HUES48 (cell line): ENCODE results near the gene HNRNPA3.
"Not testable (repeated sequence)": the region's sequence is repeated elsewhere in the genome, so short reads cannot be mapped to it uniquely, and the experiment has no call there.

Experiments used
- H3K27ac ChIP-seq: one replicate; pipeline ENCODE4 v1.7.0; 2013; ENCODE audit warnings: low read depth, low read length, inconsistent platforms
- H3K27me3 ChIP-seq: 2 replicates; pipeline ENCODE4 v1.6.1; 2013; ENCODE audit warnings: mild to moderate bottlenecking, low read length; ENCODE audit not compliant: control insufficient read depth, insufficient read depth
- H3K36me3 ChIP-seq: 2 replicates; pipeline ENCODE4 v1.6.1; 2013; ENCODE audit warnings: low read length; ENCODE audit not compliant: control insufficient read depth, insufficient read depth
- H3K4me1 ChIP-seq: 2 replicates; pipeline ENCODE4 v1.6.1; 2013; ENCODE audit warnings: mild to moderate bottlenecking, low read length; ENCODE audit not compliant: control insufficient read depth, insufficient read depth
- H3K4me3 ChIP-seq: 2 replicates; pipeline ENCODE4 v1.5.1; 2013; ENCODE audit warnings: mild to moderate bottlenecking, low read depth, low read length
- H3K9ac ChIP-seq: 2 replicates; pipeline ENCODE4 v1.6.1; 2013; ENCODE audit warnings: mild to moderate bottlenecking, low read depth, low read length, moderate library complexity
- H3K9me3 ChIP-seq: 2 replicates; pipeline ENCODE4 v1.6.1; 2013; ENCODE audit warnings: low read length; ENCODE audit not compliant: control insufficient read depth, insufficient read depth

The HNRNPA3 gene

DNA sequence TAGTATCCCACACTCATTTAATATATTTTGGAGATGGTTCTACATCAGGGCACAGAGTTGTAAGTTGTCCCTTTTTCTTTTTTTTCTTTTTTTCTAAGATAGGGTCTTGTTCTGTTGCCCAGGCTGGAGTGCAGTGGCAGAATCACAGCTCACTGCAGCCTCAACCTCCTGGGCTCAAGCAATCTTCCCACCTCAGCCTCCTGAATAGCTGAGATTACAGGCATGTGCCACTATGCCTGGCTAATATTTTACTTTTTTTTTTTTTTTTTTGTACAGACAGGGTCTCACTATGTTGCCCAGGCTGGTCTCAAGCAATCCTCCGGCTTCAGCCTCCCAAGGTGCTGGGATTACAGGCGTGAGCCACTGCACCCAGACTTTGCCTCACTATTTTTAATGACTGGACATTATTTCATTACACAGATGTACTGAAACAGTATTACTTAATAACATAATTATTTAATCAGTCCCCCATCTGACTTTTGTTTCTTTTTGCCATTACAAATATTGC is 34.0 kb downstream of the HNRNPA3 start:
- not testable (repeated sequence) for H3K27ac ChIP-seq, H3K36me3 ChIP-seq, H3K27me3 ChIP-seq, H3K4me3 ChIP-seq, H3K9me3 ChIP-seq, H3K9ac ChIP-seq
- peaks cover 34% of the 10 kb centered on the region for H3K4me1 ChIP-seq

DNA sequence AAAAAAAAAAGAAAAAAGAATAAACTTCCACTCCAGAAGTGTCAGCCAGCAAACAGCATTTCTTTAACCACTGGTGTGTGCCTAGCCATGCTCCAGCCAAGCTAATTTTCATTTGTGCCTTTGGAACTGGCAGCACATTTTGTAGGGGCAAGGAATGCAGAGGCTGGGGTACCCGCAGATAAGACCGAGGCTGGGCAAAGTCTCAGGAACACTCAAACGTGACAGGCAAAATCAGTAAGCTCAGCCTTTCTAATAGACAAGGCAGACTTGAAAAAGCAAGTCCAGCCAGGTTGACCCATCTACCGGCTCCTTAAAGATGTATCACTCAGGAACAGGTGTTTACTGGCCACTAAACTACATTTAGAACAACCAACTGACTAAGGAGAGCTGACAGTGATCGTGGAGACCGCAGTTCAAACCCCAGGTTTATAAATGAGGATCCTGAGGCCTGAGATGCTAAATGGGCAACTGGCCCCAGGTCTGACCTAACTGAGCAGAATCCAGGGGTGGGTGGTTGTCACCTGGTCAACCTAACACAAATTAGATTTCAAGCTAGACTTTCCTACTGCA is 35.2 kb downstream of the HNRNPA3 start:
- H3K36me3 ChIP-seq, result no peaks in the 10 kb centered on the region
- no peak overlapping the region for H3K4me3 ChIP-seq
- no peak overlapping the region for H3K9ac ChIP-seq
- no peaks in the 10 kb centered on the region for H3K27me3 ChIP-seq
- H3K4me1 ChIP-seq, result peaks cover 22% of the 10 kb centered on the region
- H3K9me3 ChIP-seq, result no peaks in the 10 kb centered on the region
- no peak overlapping the region for H3K27ac ChIP-seq

DNA sequence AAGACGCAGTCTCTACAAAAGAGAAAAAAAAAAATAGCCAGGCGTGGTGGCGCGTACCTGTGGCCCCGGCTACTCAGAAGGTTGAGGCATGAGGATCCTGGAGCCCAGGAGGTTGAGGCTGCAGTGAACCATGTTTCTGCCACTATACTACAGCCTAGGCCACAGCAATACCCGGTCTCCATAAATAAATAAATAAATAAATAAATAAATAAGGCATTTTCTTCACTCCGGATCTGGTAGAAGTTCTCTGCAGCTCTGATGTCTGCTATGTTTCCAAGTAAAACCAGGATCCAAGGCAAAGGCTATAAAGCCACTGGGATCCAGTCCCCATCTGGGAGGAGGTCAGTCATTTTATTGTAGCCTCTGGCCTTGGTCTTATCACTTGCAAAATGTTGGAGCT is 36.4 kb downstream of the HNRNPA3 start:
- H3K27ac ChIP-seq, result no peak overlapping the region
- H3K36me3 ChIP-seq, result peaks cover 4% of the 10 kb centered on the region; the same call in 1 of the 2 replicates
- no peak overlapping the region for H3K4me3 ChIP-seq
- no peaks in the 10 kb centered on the region for H3K9me3 ChIP-seq
- no peaks in the 10 kb centered on the region for H3K27me3 ChIP-seq
- H3K9ac ChIP-seq, result no peak overlapping the region
- peaks cover 27% of the 10 kb centered on the region for H3K4me1 ChIP-seq

DNA sequence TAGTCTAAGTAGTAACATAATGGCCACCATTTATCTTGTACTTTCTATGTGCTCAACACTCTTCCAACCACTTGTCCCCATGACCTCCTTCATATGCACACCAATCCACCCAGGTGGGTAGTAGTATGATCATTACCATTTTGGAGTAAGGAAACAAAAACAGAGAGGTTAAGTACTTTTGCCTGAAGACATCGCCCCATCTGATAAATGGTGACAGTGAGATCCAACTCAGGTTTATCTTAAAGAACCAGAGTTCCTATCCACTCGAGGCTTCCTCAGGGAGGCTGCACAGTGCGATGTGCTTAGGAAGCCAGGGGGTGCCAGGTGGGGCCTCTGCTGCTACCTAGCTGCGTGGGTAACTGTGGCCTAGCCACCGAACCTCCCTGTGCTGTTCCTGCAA is 37.9 kb downstream of the HNRNPA3 start:
- Histone ChIP-seq H3K4me1 (peaks cover 30% of the 10 kb centered on the region), H3K9ac (no peak overlapping the region), H3K27ac (no peak overlapping the region), H3K9me3 (no peaks in the 10 kb centered on the region), H3K27me3 (no peaks in the 10 kb centered on the region), H3K4me3 (no peak overlapping the region), H3K36me3 (peaks cover 5% of the 10 kb centered on the region; the same call in 1 of the 2 replicates)

DNA sequence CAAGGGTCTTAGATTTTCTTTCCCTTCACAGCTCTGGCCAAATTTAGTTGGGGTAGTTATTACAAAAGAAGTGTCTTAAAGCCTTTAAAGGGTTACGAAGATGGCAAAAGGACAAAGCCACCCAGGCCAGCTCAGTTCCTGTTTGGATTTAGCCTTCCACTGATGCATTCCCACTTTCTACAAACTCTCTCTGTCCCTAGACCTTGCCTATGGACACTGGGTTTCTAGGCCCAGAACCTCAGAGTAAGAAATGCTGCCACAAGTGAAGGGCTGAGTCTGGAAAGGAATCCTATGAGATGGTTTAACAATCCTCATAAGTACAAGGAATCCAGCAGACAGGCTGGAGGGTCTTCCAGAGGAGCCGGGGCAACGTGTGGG is 38.6 kb downstream of the HNRNPA3 start:
- H3K4me3 ChIP-seq, result no peak overlapping the region
- H3K27me3 ChIP-seq, result no peaks in the 10 kb centered on the region
- H3K27ac ChIP-seq, result no peak overlapping the region
- peaks cover 5% of the 10 kb centered on the region; the same call in 1 of the 2 replicates for H3K36me3 ChIP-seq
- no peaks in the 10 kb centered on the region for H3K9me3 ChIP-seq
- peaks cover 32% of the 10 kb centered on the region for H3K4me1 ChIP-seq
- H3K9ac ChIP-seq, result no peak overlapping the region

DNA sequence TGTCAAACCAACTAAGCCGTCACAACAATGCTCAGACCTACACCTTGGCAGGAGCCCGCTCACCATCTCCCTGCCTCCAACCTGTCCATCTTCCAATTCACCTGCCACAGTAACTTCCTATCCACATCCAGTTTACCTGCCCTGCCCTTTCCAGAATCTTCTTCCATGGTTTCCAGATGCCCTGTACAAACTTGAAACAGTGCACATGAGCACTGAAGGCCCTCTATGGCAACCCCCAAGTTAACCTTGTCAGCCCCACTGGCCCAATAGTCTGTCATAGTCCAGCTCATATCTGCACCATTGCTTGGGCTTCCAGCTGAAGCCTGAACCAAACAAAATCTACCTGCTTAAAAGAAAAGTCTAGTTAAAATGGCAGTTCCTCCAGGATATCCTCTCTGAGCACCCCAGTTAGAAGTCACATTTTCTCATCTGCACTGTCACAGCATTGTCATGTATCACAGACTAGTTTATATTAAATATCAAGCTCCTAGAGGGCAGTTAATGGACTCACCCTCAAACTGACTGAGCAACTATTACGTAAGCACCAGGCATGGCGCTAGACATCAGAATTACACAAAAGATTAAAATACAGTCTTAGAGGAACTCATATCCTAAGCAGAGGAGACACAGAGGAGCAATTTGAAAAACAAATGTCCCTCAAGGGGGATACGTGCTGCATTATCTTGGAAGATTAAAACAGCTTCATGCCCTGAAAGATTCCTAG is 40.4 kb downstream of the HNRNPA3 start:
- H3K27ac ChIP-seq, result no peak overlapping the region
- no peaks in the 10 kb centered on the region for H3K27me3 ChIP-seq
- H3K4me3 ChIP-seq, result no peak overlapping the region
- peaks cover 5% of the 10 kb centered on the region for H3K9me3 ChIP-seq
- peaks cover 5% of the 10 kb centered on the region; the same call in 1 of the 2 replicates for H3K36me3 ChIP-seq
- peaks cover 41% of the 10 kb centered on the region for H3K4me1 ChIP-seq
- H3K9ac ChIP-seq, result no peak overlapping the region

DNA sequence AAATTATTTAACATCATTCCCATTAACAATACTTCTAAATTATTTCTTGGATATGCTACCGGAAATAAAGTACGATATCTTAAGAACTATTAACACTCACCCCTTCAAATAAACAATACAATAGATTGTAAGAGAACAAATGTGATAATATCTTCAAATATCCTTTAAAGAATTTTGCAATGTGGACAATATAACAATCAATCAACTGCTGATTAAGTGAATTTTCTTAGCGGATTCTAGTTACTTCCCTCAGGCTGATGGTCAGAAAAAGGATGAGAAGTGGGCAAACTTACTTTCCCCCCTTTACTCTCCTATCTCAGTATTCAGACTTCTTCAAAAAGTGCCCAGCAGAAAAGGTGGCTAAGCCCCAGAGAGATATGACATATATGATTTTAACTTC is 41.1 kb downstream of the HNRNPA3 start:
- Histone ChIP-seq H3K36me3 (peaks cover 5% of the 10 kb centered on the region), H3K27me3 (no peaks in the 10 kb centered on the region), H3K4me3 (no peak overlapping the region), H3K27ac (no peak overlapping the region), H3K4me1 (peaks cover 41% of the 10 kb centered on the region), H3K9me3 (peaks cover 10% of the 10 kb centered on the region), H3K9ac (no peak overlapping the region)

DNA sequence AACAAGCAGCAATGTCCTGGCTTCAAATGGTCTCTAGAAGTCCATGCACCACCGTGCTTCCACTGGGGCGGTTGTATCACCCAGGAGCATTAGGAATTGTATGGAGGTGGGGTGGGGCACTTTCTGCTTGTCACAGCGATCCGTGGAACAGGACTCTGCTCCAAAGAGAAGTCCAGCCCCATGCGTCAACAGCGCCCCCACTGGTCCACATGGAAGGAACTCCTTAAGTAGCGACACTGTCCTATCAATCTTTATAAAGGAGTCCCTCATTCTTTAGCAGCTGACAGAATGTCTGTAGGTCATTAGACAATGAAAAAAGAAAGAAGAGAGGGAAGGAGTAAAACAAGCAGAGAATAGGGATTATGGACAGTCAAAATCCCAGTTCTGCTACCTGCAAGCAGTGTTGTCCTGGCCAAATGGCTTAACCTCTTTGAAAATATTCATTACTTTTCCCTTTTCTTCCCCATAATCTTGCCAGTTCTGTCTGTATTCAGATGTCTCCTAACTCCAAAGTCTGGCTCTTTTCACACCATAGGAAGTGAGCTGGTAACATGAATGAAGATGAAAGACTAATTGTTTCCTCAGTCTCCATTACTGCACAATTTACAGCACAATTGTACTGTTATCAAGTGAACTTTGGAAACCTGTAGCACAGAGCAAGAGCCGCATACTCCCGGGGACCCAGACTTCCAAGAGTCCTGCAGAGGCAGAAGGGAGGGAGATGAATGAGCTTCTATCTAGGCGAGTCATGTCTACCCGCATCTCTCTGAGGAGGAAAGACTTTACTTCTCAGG is 42.0 kb downstream of the HNRNPA3 start:
- Histone ChIP-seq H3K4me1 (peaks cover 41% of the 10 kb centered on the region), H3K9me3 (peaks cover 13% of the 10 kb centered on the region), H3K36me3 (peaks cover 5% of the 10 kb centered on the region), H3K4me3 (no peak overlapping the region), H3K27ac (peak overlapping the region; percentile 69), H3K27me3 (no peaks in the 10 kb centered on the region), H3K9ac (no peak overlapping the region)

DNA sequence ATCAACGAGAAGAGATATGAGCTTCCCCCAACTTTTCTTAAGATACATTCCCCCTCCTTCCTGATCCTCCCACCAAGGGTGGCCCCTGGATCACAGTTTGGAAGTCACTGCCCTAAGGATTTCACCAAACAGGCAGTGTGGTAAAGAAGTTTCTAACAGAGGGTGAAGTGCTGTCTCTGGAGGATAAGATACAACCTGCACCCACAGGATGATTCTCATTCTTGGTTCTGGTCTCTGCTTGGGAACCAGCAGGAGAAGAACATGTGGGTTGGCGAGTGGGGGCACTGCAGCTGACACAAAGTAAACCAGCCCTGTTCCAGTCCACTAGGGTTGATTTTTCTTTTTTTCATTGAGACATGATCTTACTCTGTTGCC is 42.6 kb downstream of the HNRNPA3 start:
- Histone ChIP-seq H3K27me3 (no peaks in the 10 kb centered on the region), H3K9me3 (peaks cover 13% of the 10 kb centered on the region), H3K4me1 (peaks cover 41% of the 10 kb centered on the region), H3K36me3 (peaks cover 5% of the 10 kb centered on the region), H3K4me3 (no peak overlapping the region), H3K27ac (peak overlapping the region; percentile 69), H3K9ac (no peak overlapping the region)

DNA sequence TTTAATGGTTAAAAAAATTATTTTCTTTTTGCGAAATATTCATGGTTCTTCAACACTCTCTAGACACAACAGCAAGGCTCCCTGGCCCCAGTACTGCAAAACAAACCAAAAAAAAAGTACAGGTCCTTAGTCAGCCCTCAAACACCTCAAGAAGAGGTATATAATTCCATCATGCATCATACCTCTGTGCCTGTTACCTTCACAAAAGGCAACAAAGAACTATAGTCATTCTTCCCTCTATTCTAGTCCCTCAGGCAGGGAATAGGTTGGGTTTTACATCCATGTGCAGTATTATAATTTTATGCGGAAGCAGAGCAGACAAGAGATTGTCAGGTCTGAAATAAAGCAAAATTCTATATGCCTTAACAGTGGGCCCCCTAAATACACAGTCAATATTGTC is 43.4 kb downstream of the HNRNPA3 start:
- H3K36me3 ChIP-seq, result peaks cover 5% of the 10 kb centered on the region
- H3K9ac ChIP-seq, result no peak overlapping the region
- H3K9me3 ChIP-seq, result peaks cover 13% of the 10 kb centered on the region
- H3K27ac ChIP-seq, result no peak overlapping the region
- no peaks in the 10 kb centered on the region for H3K27me3 ChIP-seq
- no peak overlapping the region for H3K4me3 ChIP-seq
- H3K4me1 ChIP-seq, result peaks cover 41% of the 10 kb centered on the region

DNA sequence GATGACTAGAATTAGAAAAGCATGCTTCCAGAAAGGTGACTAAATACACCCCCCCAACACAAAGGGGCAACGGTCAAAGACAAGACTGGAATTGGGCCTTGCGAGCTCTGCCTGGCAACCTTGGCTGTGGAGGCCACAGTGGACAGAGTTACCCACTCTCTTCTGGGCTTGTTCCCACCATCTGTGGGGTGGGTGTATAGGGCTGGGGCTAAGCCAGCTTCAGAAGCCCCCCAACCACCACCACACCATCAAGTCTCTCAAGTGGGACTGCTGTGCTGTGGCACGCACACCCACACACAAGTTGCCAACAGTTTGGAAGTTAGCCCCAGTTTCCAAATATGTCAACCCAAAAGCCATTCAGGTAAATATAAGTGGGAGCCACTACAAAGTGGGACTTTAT is 44.1 kb downstream of the HNRNPA3 start:
- H3K9ac ChIP-seq, result no peak overlapping the region
- H3K27me3 ChIP-seq, result no peaks in the 10 kb centered on the region
- H3K4me3 ChIP-seq, result no peak overlapping the region
- peaks cover 5% of the 10 kb centered on the region for H3K36me3 ChIP-seq
- peaks cover 13% of the 10 kb centered on the region for H3K9me3 ChIP-seq
- H3K4me1 ChIP-seq, result peaks cover 47% of the 10 kb centered on the region
- no peak overlapping the region for H3K27ac ChIP-seq
